ENCODE measurements around the gene RIPOR1.

The RIPOR1 gene

DNA sequence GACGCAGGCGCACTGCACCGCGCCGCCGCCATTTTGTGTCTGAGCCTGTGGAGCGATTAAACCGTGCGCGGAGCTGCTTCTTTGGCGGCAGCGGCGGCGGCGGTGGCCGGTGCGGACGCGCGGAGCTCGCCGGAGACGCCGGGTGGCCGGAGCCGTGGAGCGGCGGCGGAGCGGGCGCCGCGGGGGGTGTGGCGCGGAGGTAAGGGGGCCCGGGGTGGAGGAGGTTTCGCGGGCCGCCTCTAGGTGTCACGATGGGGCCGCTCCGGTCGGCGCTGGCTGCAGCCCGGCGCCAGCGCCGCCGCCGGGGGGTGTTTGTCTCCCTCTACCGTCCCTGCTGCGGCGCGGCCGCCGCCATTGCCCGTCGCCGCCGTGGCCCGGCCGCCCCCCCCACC lies 33.9 kb downstream of the RIPOR1 start, which contains the start of gene CTCF:
CTCF (plus strand) TSS at position 1 of the 392 bp plus-strand sequence. CDS start 48,307 bp downstream, outside the sequence.
- TF ChIP-seq CTCF (conservative IDR thresholded peaks at IDR 0.05; ENCODE audit: low read length) = peak; percentile 31
- H3K4me3 ChIP-seq (ENCODE audit: low read length) = peak within 1 kb of the TSS; percentile 75
- peak; percentile 84 for DNase-seq (ENCODE audit: low read depth)

DNA sequence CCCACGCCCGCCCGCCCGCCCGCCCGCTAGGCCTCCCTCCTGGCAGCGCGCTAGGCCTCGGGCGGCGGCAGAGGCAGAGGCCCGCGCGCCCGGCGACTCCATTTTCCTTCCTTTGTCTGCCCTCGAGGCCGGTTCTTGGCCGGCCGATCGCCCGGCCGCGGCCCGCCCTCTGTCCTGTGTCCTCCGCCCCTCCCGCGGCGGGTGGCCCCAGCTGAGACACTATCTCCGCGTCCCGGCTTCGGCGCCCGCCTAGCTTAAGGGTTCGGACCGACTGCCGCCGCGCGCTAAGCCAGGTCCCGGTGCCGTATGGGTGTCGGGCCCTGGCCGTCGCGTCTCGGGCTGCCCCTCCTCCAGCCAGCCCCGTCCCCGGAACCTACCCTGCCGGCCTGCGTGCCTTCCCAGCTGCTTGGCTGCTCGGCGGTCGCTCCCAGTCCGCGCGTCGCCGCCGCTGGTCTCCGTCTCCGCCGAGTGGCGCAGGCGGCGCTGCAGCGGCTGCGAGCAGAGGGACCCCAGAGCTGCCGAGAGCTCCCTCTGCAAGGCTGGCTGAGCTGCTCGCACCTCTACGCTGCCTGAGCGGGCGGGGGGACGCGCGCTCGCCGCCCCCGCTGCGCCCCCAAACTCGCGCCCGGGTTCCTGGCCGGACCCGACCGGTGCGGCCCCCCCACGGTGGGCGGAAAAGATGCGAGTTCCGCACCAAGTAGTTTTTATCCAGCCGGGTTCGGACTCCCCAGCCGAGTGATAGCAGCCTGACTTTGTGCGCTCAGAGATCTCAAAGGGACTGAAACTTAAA lies 34.5 kb downstream of the RIPOR1 start:
- TF ChIP-seq CTCF (conservative IDR thresholded peaks at IDR 0.05; ENCODE audit: low read length) = no peak; the same call in 1 of the 2 replicates
- peak overlapping the region; percentile 64 for H3K4me3 ChIP-seq (ENCODE audit: low read length)
- peak; percentile 54 for DNase-seq (ENCODE audit: low read depth)

DNA sequence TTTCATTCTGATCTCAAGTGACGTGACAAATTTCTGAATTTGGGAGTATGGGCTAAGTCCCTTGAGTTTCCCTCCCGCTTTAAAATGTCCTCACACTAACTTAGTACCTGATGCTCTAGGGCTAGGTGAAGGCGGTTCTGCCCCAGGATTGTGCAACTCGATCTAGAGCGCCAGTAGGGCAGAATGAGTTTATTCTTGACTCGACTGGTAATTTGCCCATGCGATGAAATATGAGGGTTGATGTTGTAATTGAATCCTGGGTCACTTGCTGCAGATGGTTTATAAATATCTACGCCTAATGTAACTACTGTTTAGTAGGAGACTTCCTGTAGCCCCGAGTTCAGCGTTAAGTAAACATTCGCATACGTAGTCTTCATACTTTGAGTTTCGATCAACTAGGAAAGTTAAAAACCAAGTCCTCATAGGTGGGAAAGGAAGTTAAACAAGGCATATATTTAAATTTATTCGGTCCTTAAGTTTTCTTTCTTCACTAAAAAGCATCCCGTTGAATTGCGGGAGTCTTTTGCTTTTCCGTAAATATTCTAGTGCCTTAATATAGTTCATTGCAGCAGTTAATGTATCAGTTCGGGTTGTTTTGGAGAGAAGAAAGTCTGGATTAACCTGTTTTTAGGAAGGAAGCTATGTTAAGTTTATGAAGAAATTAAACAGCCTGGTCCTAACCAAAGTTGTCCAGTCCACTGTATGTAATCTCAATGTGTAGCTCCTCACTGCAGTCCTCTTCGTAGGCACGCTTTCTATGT lies 35.3 kb downstream of the RIPOR1 start:
- no peak for TF ChIP-seq CTCF (conservative IDR thresholded peaks at IDR 0.05; ENCODE audit: low read length)
- DNase-seq (ENCODE audit: low read depth) = peak; percentile 81
- peak overlapping the region; percentile 64 for H3K4me3 ChIP-seq (ENCODE audit: low read length)

GRCh38 chr16:67565470-67566100 lies 37.0 kb downstream of the RIPOR1 start:
- DNase-seq (ENCODE audit: low read depth) = no peak
- H3K4me3 ChIP-seq (ENCODE audit: low read length) = no peak overlapping the region
- TF ChIP-seq CTCF (conservative IDR thresholded peaks at IDR 0.05; ENCODE audit: low read length) = no peak

DNA sequence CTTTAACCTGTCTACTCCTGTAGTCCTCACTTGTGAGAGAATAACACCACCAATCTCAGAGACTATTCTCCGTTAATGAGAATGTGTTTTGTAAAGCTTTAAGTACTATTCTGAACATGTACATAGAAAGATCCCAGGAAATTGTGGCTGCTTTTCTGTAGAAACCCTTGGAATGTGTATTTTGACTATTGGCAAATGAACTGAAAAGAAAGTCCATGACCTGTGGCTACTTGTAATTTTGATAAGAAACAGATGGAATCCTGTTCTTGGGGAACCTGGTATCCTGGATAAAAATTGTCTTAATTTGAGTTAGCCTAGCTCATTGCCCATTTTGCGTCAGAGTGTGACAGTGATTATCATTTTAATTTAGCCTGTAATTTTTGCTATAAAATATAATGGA lies 42.8 kb downstream of the RIPOR1 start:
- H3K4me3 ChIP-seq (ENCODE audit: low read length) = no peak overlapping the region
- no peak for TF ChIP-seq CTCF (conservative IDR thresholded peaks at IDR 0.05; ENCODE audit: low read length)
- DNase-seq (ENCODE audit: low read depth) = peak; percentile 67

DNA sequence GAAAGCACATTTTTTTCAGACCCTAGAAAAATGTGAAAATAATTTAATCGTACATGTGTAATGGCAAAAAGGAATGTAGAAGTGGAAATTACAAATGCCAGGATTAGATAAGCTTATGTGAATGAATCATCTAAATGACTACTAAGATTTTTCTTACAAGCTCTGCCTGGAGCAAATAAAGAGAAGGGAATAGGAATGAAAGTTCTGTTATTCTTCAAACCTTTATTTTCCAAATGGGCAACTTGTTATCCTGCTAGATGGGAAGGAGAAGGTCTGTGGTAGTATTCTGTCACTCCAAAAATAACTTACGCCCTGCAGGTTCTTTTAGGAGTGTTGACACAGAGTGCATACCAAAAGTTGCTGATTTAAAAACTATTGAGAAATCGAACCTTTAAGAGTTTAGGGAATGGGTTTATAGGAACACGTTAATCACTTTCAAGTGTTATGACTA lies 43.4 kb downstream of the RIPOR1 start:
- peak; percentile 68 for DNase-seq (ENCODE audit: low read depth)
- TF ChIP-seq CTCF (conservative IDR thresholded peaks at IDR 0.05; ENCODE audit: low read length) = no peak
- H3K4me3 ChIP-seq (ENCODE audit: low read length) = no peak overlapping the region
